SU-DHL-6 (cell line): ENCODE results near the gene GRK6.
"Not testable (repeated sequence)": the region's sequence is repeated elsewhere in the genome, so short reads cannot be mapped to it uniquely, and the experiment has no call there.

Experiments used
- EZH2phosphoT487 ChIP-seq: fragments of 200-600 bp; sonication (generic), shearing (Covaris generic); conservative IDR thresholded peaks from 2 replicates; pipeline ENCODE4 v1.6.1; 2018; ENCODE audit warnings: mild to moderate bottlenecking, antibody characterized with exemption, low read length, moderate library complexity, mixed read lengths
- TF ChIP-seq, protein P1 (sequence below): fragments of 200-600 bp; sonication (generic); IDR thresholded peaks from one replicate; pipeline ENCODE4 v1.5.1; 2017; ENCODE audit warnings: antibody characterized with exemption, mild to moderate bottlenecking, low read length, moderate library complexity; ENCODE audit not compliant: insufficient read depth, poor library complexity, severe bottlenecking

DNA sequence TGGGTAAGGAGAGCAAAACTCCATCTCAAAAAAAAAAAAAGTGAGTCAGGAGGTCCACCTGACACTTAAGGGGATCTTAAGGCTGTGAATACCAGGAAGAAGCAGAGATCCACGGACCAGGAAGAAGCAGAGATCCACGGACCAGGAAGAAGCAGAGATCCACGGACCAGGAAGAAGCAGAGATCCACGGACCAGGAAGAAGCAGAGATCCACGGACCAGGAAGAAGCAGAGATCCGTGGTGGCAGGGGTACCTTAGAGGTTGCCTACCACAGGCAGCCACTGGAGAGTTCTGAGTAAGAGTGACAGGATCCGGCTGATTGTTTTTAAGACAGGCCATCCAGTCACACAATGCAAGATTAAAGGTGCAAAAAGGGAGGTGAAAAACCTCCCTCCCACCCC is 6.0 kb upstream of the GRK6 start:
- TF ChIP-seq, protein P1, sequence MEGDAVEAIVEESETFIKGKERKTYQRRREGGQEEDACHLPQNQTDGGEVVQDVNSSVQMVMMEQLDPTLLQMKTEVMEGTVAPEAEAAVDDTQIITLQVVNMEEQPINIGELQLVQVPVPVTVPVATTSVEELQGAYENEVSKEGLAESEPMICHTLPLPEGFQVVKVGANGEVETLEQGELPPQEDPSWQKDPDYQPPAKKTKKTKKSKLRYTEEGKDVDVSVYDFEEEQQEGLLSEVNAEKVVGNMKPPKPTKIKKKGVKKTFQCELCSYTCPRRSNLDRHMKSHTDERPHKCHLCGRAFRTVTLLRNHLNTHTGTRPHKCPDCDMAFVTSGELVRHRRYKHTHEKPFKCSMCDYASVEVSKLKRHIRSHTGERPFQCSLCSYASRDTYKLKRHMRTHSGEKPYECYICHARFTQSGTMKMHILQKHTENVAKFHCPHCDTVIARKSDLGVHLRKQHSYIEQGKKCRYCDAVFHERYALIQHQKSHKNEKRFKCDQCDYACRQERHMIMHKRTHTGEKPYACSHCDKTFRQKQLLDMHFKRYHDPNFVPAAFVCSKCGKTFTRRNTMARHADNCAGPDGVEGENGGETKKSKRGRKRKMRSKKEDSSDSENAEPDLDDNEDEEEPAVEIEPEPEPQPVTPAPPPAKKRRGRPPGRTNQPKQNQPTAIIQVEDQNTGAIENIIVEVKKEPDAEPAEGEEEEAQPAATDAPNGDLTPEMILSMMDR, result not testable (repeated sequence)
- not testable (repeated sequence) for TF ChIP-seq EZH2phosphoT487
